Measurements from ENCODE around the gene HCN1.

HCN1 gene

DNA sequence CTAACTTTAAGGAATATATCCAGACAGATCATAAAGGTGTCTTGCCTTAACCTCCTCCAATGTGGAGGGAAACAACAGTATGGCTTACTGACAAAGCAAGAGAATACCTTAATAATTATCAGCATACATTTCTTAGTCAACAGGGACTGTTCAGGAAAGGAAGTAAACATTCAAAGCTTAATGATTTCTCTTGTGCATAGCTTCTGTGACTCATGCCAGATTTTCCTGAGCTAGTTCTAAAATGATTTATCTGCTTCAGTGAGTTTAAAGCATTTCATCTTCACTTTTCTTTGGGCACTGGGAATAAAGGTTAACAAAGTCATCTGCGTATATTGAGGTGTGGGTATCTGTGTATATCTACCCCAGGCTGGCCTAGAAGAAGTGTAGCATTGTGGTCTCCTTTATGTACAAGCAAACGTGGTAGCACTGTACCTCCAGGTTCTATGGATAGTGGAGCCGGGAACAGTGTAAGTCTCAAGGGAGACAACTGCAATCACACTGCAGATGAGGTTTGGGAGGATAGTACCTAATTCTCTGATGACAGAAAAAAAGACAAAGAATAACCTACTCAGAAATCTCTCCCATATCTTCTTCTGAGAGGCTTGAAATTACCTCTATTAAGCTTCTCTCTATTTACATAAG, 284.1 kb downstream of the HCN1 start:
- TF ChIP-seq GATA3 (IDR thresholded peaks at IDR 0.05; ENCODE audit: low read depth, low read length) = no peak

GRCh38 chr5:45410304-45410995, 285.7 kb downstream of the HCN1 start:
- TF ChIP-seq GATA2 (IDR thresholded peaks at IDR 0.05; ENCODE audit: low read depth, low read length) (no peak), GATA3 (IDR thresholded peaks at IDR 0.05; ENCODE audit: low read depth, low read length) (no peak)

DNA sequence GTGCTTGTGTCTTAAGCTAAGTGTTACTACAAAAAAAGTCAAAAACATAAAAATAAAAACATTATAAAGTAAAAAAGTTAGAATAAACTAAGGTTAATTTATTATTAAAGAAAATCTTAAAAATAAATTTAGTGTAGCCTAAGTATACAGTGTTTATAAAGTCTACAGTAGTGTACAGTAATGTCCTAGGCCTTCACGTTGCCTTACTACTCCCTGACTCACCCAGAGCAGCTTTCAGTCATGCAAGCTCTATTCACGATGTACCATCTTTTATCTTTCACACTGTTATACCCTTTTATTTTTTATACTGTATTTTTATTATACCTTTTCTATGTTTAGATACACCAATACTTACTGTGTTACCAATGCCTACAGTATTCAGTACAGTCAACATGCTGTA, 288.1 kb downstream of the HCN1 start:
- TF ChIP-seq GATA3 (IDR thresholded peaks at IDR 0.05; ENCODE audit: low read depth, low read length) (no peak), GATA2 (IDR thresholded peaks at IDR 0.05; ENCODE audit: low read depth, low read length) (no peak)

- TF ChIP-seq GATA2 (IDR thresholded peaks at IDR 0.05; ENCODE audit: low read depth, low read length) (no peak), GATA3 (IDR thresholded peaks at IDR 0.05; ENCODE audit: low read depth, low read length) (no peak)
These were observed 293.2 kb downstream of the HCN1 start for GRCh38 chr5:45402804-45403455.

DNA sequence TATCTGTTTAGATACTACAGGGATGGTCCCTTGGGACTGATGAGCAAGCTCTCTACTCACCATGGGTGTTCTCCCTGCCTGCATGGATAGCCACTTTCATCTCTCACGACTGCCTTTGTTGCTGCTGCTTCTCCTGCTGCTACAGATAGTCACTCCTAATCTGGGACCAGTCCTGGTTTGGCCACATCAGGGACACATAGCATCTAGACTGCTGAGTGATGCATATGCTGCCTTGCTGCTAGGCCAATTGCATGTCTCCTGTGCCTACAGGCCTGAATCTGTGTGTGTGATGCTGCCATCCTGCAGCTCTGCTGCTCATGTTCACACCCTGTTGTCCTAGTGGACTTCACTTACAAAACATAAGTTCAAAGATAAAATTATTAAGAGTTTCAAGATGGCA, 297.1 kb downstream of the HCN1 start:
- TF ChIP-seq GATA2 (IDR thresholded peaks at IDR 0.05; ENCODE audit: low read depth, low read length) (no peak), GATA3 (IDR thresholded peaks at IDR 0.05; ENCODE audit: low read depth, low read length) (no peak)

GRCh38 chr5:45385321-45386058, 310.7 kb downstream of the HCN1 start:
- TF ChIP-seq GATA2 (IDR thresholded peaks at IDR 0.05; ENCODE audit: low read depth, low read length) = no peak
- TF ChIP-seq GATA3 (IDR thresholded peaks at IDR 0.05; ENCODE audit: low read depth, low read length) = no peak

DNA sequence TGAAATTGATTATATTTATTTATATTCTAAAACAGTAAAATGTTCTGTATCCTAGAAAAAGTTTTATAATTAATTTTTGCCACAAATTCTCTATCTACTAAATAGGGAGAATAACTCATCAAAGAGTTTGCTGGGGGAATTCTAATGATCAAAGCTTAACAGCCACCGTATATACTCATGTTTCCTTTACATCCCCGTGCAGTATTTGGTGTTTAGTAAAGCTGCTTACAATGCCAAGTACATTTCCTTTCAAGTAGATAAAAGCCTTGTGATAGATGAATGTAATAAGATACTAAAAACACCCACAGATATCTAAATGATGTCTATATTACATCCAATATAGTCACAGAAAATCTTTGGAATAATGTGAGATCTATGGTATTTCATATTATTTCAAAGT, 312.2 kb downstream of the HCN1 start:
- no peak for TF ChIP-seq GATA2 (IDR thresholded peaks at IDR 0.05; ENCODE audit: low read depth, low read length)
- no peak for TF ChIP-seq GATA3 (IDR thresholded peaks at IDR 0.05; ENCODE audit: low read depth, low read length)

- TF ChIP-seq GATA3 (IDR thresholded peaks at IDR 0.05; ENCODE audit: low read depth, low read length) (no peak), GATA2 (IDR thresholded peaks at IDR 0.05; ENCODE audit: low read depth, low read length) (no peak)
These were observed 313.6 kb downstream of the HCN1 start for GRCh38 chr5:45382583-45382982.

- TF ChIP-seq GATA2 (IDR thresholded peaks at IDR 0.05; ENCODE audit: low read depth, low read length) (no peak), GATA3 (IDR thresholded peaks at IDR 0.05; ENCODE audit: low read depth, low read length) (no peak)
These were observed 319.8 kb downstream of the HCN1 start for GRCh38 chr5:45376417-45376816.

DNA sequence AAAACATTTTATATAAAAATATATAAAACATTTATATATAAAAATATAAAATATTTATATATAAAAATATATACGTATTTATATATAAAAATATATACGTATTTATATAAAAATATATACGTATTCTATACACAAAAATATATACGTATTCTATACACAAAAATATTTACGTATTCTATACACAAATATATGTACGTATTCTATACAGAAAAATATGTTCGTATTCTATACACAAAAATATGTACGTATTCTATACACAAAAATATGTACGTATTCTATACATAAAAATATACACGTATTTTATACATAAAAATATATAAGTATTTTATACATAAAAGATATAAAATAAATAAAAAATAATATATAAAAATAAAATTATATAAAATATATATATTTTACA, 323.6 kb downstream of the HCN1 start:
- TF ChIP-seq GATA2 (IDR thresholded peaks at IDR 0.05; ENCODE audit: low read depth, low read length) = no peak
- no peak for TF ChIP-seq GATA3 (IDR thresholded peaks at IDR 0.05; ENCODE audit: low read depth, low read length)

DNA sequence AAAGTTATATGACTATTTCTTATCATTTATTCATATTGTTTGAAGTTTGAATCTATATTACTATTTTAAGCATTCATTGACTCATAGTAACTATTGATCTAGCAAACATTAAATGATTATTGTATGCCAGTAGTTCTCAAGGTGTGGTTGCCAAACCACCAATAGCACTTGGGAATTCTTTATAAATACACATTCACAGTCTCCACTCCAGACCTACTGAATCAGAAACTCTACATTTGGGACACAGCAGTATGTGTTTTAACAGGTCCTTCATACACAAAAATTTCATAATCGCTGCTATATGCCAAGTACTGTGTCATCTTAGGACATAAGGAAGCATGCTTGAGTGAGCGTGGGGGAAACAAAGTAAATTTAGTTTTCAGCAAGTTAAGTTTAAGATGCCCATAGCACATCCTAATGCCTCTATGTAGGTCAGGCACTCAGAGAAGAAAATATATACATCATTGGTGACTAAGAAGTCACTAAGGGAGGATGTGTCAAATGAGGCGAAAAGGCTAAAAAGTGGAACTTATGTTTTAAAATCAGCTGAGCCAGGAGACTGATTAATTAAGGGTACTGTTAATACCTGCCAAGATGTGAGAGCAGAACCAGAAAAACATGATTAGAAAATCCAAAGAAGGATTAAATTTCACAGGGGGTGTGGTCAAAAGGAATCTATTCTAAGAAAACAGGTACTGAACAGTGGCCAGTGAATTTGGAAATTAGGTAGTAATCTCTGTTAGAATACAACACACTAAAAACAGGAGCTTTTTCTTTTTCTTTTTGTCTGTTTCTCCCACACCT, 340.8 kb downstream of the HCN1 start:
- TF ChIP-seq GATA2 (IDR thresholded peaks at IDR 0.05; ENCODE audit: low read depth, low read length) = no peak

- TF ChIP-seq GATA2 (IDR thresholded peaks at IDR 0.05; ENCODE audit: low read depth, low read length) (no peak), GATA3 (IDR thresholded peaks at IDR 0.05; ENCODE audit: low read depth, low read length) (no peak)
These were observed 359.7 kb downstream of the HCN1 start for GRCh38 chr5:45336464-45336863.

- no peak for TF ChIP-seq GATA3 (IDR thresholded peaks at IDR 0.05; ENCODE audit: low read depth, low read length)
- TF ChIP-seq GATA2 (IDR thresholded peaks at IDR 0.05; ENCODE audit: low read depth, low read length) = no peak
These were observed 360.2 kb downstream of the HCN1 start for GRCh38 chr5:45335978-45336377.

- no peak for TF ChIP-seq GATA3 (IDR thresholded peaks at IDR 0.05; ENCODE audit: low read depth, low read length)
- no peak for TF ChIP-seq GATA2 (IDR thresholded peaks at IDR 0.05; ENCODE audit: low read depth, low read length)
These were observed 360.8 kb downstream of the HCN1 start for GRCh38 chr5:45335346-45335745.

Data from SH-SY5Y (cell line).